K562 (cell line): Measurements from ENCODE around the gene C10orf71. TPM values are rescaled to one million over a fixed set of nuclear protein-coding genes. Genes with fewer than 3 reads are reported as not detected.

Experiments used
- ATAC-seq: fragments of 200-7000 bp; cut with Tn5 transposase; 3 replicates; pipeline ENCODE4 v1.9.1; 2020; ENCODE audit warnings: moderate library complexity
- BruUV-seq: library from RNA; stranded (reverse); fragments of 400-500 nt; replicated peaks from 2 replicates; lab custom pipeline; 2021; lab: Mats Ljungman, UMichigan
- CTCF ChIA-PET: fragments of 300-600 bp; formaldehyde crosslinking; extraction: SDS; loops from one replicate; lab custom pipeline; 2021; ENCODE audit warnings: low intra/inter-chr PET ratio; lab: Yijun Ruan, JAX
- POLR2A ChIA-PET: fragments of 300-600, 350-650 bp; sonication (Branson Sonifier 250); formaldehyde crosslinking; extraction: SDS; loops from one replicate; lab custom pipeline; 2021; ENCODE audit warnings: antibody characterized with exemption, inconsistent platforms; lab: Yijun Ruan, JAX
- DNase-seq, 4 experiments: peaks; one replicate each; pipeline versions ENCODE4 v3.0.0 to v3.0.0-alpha.2; 2011 to 2018; ENCODE audit warnings: low spot score in 3 of 4, mixed read lengths in 3 of 4; ENCODE audit errors: extremely low read depth in 1 of 4
- FAIRE-seq: peaks from 2 replicates; lab custom pipeline; 2011; peaks lifted over from hg19 to GRCh38; lab: Jason Lieb, UNC
- H2AFZ ChIP-seq: 2 replicates; pipeline ENCODE4 v1.6.0; 2011; ENCODE audit warnings: low read depth, low read length, control low read depth, inconsistent platforms
- H3K27ac ChIP-seq: fragments of 200-600 bp; 3 replicates; pipeline ENCODE4 v1.8.0; 2011; ENCODE audit warnings: low read depth, mild to moderate bottlenecking, control low read depth, inconsistent platforms, low read length, moderate library complexity, mixed read lengths; ENCODE audit errors: extremely low read depth
- H3K27me3 ChIP-seq, 2 experiments: fragments of 300-600 bp in 1 of 2; 2 replicates in 1 of 2; 3 replicates in 1 of 2; pipeline versions ENCODE4 v1.6.0 to v1.8.0; 2011; ENCODE audit warnings: inconsistent platforms in 2 of 2, low read length in 2 of 2, mild to moderate bottlenecking in 1 of 2, mixed read lengths in 1 of 2, moderate library complexity in 1 of 2; ENCODE audit not compliant: control insufficient read depth in 2 of 2, insufficient read depth in 2 of 2
- H3K36me3 ChIP-seq: fragments of 300-600 bp; 3 replicates; pipeline ENCODE4 v1.8.0; 2011; ENCODE audit warnings: mild to moderate bottlenecking, low read length, inconsistent platforms; ENCODE audit not compliant: control insufficient read depth, insufficient read depth
- H3K4me1 ChIP-seq, 2 experiments: fragments of 200-600 bp in 1 of 2; replicated peaks in 1 of 2; 2 replicates in 1 of 2; 3 replicates in 1 of 2; pipeline versions ENCODE4 v1.5.1 to v1.8.0; 2011; ENCODE audit warnings: inconsistent platforms in 2 of 2, low read length in 2 of 2, mild to moderate bottlenecking in 1 of 2, mixed read lengths in 1 of 2, moderate library complexity in 1 of 2; ENCODE audit not compliant: control insufficient read depth in 2 of 2, insufficient read depth in 2 of 2
- H3K4me2 ChIP-seq: 2 replicates; pipeline ENCODE4 v1.6.1; 2011; ENCODE audit warnings: low read length, control low read depth, inconsistent platforms, mixed read lengths; ENCODE audit not compliant: insufficient read depth
- H3K4me3 ChIP-seq: fragments of 200-600 bp; sonication (generic), shearing (Covaris generic); 2 replicates; pipeline ENCODE4 v1.5.1; 2016; ENCODE audit warnings: control low read depth, inconsistent platforms
- H3K79me2 ChIP-seq: fragments of 200-600 bp; 3 replicates; pipeline ENCODE4 v1.8.0; 2011; ENCODE audit warnings: low read length, inconsistent platforms; ENCODE audit not compliant: control insufficient read depth, insufficient read depth
- H3K9ac ChIP-seq, 2 experiments: 2 replicates each; pipeline versions ENCODE4 v1.6.0 to v1.6.1; 2011; ENCODE audit warnings: low read depth in 2 of 2, low read length in 2 of 2, control low read depth in 1 of 2, inconsistent platforms in 1 of 2, mild to moderate bottlenecking in 1 of 2, mixed read lengths in 1 of 2; ENCODE audit not compliant: insufficient read depth in 1 of 2
- H3K9me1 ChIP-seq: one replicate; pipeline ENCODE4 v1.6.0; 2011; ENCODE audit warnings: inconsistent platforms, mild to moderate bottlenecking, low read length, moderate library complexity; ENCODE audit not compliant: control insufficient read depth, insufficient read depth
- H3K9me3 ChIP-seq: replicated peaks from 2 replicates; pipeline ENCODE4 v1.5.1; 2011; ENCODE audit warnings: low read depth, low read length, inconsistent platforms; ENCODE audit not compliant: control insufficient read depth, insufficient read depth
- H4K20me1 ChIP-seq: replicated peaks from 2 replicates; pipeline ENCODE4 v1.6.1; 2011; ENCODE audit warnings: low read length, inconsistent platforms, mixed read lengths; ENCODE audit not compliant: control insufficient read depth, insufficient read depth
- ATF1 ChIP-seq, 2 experiments: fragments of 450-650 bp in 1 of 2; IDR thresholded peaks; 2 replicates each; pipeline ENCODE4 v1.6.1; 2016; ENCODE audit warnings: missing compliant biosample characterization in 1 of 2, missing genetic modification characterization in 1 of 2
- HMG20B ChIP-seq: fragments of 250-450 bp; sonication (Bioruptor Pico); IDR thresholded peaks from 2 replicates; pipeline ENCODE4 v1.5.0; 2021; ENCODE audit warnings: mild to moderate bottlenecking
- PHB ChIP-seq: fragments of 250-450 bp; sonication (Bioruptor Pico); IDR thresholded peaks from 2 replicates; pipeline ENCODE4 v1.5.0; 2021
- PRMT5 ChIP-seq: sonication (generic); formaldehyde crosslinking; IDR thresholded peaks from 2 replicates; pipeline ENCODE4 v1.5.0; 2020; ENCODE audit warnings: missing genetic modification reagents
- SMARCA4 ChIP-seq: fragments of 450-650 bp; IDR thresholded peaks from 2 replicates; pipeline ENCODE4 v1.6.1; 2016
- ZNF311 ChIP-seq: fragments of 250-450 bp; sonication (Bioruptor Pico); IDR thresholded peaks from 2 replicates; pipeline ENCODE4 v1.4.0; 2020; ENCODE audit warnings: mild to moderate bottlenecking, moderate library complexity
- WGBS: fragments of 100-300 bp; shearing (Covaris generic); methylation state at CpG from one replicate; pipeline ENCODE4 v1.1.6; 2016; ENCODE audit warnings: low coverage, mixed read lengths; ENCODE audit not compliant: insufficient coverage; ENCODE audit errors: missing lambda C conversion rate; 5-methylcytosine and 5-hydroxymethylcytosine counted together
- in situ Hi-C: fragments of 300-500 bp; cut with MboI; formaldehyde crosslinking; loops from 4 replicates; pipeline ENCODE4 v1.15.0; 2018; ENCODE audit warnings: inconsistent platforms, mixed read lengths
- intact Hi-C: fragments of 100-400 bp; cut with micrococcal nuclease; formaldehyde crosslinking; loops from 2 replicates; pipeline ENCODE4 v1.14.2; 2022
- polyA plus RNA-seq, 8 experiments: library from polyadenylated mRNA; depleted of rRNA in 4 of 8; stranded (reverse) in 5 of 8; unstranded in 3 of 8; fragments of >200 nt; fragmentation: Nextera tagmentation in 2 of 8; fragmentation: Illumina TruSeq in 1 of 8; extraction: Ambion mirVana in 2 of 8; extraction: Trizol in 1 of 8; gene quantifications; 2 replicates each; pipeline versions ENCODE4 v1.2.1 to v1.2.3, GENCODE V29; 2011 to 2014; ENCODE audit warnings: inconsistent platforms in 1 of 8, missing spikeins in 1 of 8
- total RNA-seq, 7 experiments: library from RNA; depleted of rRNA in 6 of 7; stranded (reverse); fragments of >200 nt in 6 of 7; fragmentation: Illumina TruSeq in 2 of 7; extraction: Trizol in 2 of 7; gene quantifications; 2 replicates each; pipeline versions ENCODE4 v1.2.1 to v1.2.3, GENCODE V29; 2011 to 2021; ENCODE audit warnings: low replicate concordance in 1 of 7
- TF ChIP-seq, protein P1 (sequence below): fragments of 250-450 bp; sonication (Bioruptor Pico); IDR thresholded peaks from 2 replicates; pipeline ENCODE4 v1.5.0; 2021; ENCODE audit warnings: mild to moderate bottlenecking, moderate library complexity
- TF ChIP-seq, protein P2 (sequence below): fragments of 250-450 bp; sonication (Bioruptor Pico); IDR thresholded peaks from 2 replicates; pipeline ENCODE4 v1.5.0; 2020; ENCODE audit warnings: mild to moderate bottlenecking, borderline replicate concordance
- TF ChIP-seq, protein P3 (sequence below), 3 experiments: fragments of 200-800 bp in 1 of 3; sonication (Bioruptor generic) in 1 of 3; sonication (generic) in 1 of 3; formaldehyde crosslinking in 1 of 3; IDR thresholded peaks; 2 replicates each; pipeline versions ENCODE4 v1.6.1 to v1.8.0; 2016 to 2022; ENCODE audit warnings: mild to moderate bottlenecking in 2 of 3, missing compliant biosample characterization in 2 of 3, missing genetic modification characterization in 2 of 3, missing genetic modification reagents in 1 of 3
- TF ChIP-seq, protein P4 (sequence below): fragments of 250-450 bp; sonication (Bioruptor Pico); IDR thresholded peaks from 2 replicates; pipeline ENCODE4 v1.5.0; 2022; ENCODE audit warnings: mild to moderate bottlenecking

Gene C10orf71
- total and polyA plus RNA-seq, 9 of the 15 experiments (the other 6 are each of a cell fraction or from before 2014, with no cell fraction given): 0.06 to 4.5 (median 1.3) TPM

DNA sequence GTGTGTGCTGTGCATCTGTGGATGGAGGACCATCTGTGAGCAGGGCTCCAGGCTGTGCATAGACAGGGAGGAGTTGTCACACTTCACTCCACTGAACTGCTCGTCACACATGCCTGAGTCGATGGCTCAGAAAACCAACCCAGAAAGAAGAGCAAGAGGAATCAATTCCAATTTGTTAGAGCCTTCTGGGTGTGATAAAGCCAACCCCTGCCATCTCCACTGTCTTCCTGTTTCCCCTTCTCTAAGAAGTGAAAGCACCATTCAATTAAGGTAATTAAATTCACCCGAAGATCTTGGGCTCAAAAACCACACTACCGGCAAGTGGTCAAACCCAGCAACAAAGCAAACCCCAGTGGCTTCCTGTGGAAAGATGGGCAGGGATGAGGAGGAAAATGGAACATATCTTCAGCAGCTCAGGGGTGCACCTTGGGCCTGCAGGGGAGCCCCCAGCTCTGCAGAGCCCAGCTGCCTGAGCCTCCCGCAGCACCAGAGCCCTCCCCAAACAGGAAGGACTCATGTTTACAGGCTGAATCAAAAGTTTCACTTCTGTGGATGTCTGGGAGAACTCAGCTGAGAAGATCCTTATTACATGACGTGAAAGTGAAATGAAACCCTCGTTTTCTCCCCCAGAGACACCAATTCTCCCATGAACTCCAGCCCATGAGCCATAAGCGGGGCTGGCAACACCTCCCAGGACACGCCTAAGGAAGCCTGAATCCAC, 10.9 kb downstream of the C10orf71 start (continued):
- TF ChIP-seq, protein P1, sequence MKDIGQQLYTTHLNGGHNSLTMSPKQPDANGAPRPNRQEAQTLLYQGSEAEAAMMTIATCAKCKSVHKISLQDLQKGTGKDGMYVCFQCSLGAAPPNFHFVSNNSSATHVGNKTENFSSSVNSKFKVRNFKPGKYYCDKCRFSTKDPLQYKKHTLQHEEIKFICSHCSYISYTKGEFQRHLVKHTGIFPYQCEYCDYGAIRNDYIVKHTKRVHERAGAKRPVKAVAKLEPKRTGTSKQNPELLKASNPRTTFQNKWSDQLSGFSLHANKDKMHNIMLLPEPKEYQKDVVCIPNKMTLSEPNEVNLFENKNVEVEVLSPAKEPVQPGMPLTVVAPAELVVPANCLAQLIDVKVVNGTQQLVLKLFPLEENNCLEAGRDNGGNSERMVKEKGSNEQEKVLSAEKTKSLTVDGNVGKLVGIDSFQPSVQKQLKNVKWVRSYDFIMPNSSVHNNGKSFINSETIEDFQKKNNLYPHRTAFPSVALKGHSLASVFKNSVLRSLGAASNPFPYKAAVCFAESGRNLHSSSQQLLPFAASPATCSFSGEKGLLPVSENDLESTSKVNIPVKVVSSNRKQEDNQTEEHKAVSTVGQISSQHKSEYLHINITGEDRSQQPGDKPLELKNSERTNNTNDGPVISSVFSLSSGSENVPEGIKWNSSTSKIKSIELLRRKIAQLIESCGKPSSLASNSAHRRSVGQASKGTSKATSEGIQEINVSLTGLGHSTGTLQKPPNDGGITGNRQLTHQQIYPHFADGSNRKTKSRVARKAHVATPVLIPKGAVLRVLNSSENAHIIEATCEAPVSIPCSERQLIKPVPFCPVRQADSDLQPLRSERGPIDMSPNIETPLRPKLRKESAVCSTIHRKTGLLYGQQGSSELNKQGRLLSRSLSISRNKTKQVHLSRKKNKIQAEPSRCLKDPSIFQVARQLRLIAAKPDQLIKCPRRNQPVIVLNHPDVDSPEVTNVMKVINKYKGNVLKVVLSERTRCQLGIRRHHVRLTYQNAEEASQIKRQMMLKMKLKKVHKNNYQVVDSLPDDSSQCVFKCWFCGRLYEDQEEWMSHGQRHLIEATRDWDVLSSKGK (CRISPR knock-in tag): no peak
- TF ChIP-seq, all 486 proteins: peak for 0

DNA sequence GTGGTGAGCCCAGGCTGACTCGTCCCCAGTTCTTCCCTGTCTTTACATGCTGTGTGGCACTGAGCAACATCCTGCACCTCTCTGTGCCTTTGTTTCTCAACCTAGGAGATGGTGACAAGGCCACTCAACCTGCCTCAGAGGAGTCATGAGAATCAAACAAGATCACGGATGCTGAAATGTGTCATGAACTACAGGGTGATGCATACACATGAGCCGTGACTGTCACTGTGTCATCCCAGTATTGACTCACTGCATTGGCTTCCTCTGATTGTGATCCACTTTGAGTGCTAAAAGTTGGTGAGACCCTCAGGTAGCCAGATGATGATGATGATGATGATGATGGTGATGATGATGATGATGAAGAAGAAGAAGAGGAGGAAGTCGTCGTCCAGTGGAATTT, 11.5 kb downstream of the C10orf71 start:
- FAIRE-seq: no peak
- no TSS peak for BruUV-seq
- in situ Hi-C loops: no loop called here
- no peak for TF ChIP-seq SMARCA4
- TF ChIP-seq, protein P2, sequence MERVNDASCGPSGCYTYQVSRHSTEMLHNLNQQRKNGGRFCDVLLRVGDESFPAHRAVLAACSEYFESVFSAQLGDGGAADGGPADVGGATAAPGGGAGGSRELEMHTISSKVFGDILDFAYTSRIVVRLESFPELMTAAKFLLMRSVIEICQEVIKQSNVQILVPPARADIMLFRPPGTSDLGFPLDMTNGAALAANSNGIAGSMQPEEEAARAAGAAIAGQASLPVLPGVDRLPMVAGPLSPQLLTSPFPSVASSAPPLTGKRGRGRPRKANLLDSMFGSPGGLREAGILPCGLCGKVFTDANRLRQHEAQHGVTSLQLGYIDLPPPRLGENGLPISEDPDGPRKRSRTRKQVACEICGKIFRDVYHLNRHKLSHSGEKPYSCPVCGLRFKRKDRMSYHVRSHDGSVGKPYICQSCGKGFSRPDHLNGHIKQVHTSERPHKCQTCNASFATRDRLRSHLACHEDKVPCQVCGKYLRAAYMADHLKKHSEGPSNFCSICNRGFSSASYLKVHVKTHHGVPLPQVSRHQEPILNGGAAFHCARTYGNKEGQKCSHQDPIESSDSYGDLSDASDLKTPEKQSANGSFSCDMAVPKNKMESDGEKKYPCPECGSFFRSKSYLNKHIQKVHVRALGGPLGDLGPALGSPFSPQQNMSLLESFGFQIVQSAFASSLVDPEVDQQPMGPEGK (CRISPR knock-in tag): no peak
- TF ChIP-seq PRMT5: no peak
- TF ChIP-seq ZNF311 (CRISPR knock-in tag): no peak
- TF ChIP-seq, protein P3, sequence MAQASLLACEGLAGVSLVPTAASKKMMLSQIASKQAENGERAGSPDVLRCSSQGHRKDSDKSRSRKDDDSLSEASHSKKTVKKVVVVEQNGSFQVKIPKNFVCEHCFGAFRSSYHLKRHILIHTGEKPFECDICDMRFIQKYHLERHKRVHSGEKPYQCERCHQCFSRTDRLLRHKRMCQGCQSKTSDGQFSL (CRISPR knock-in tag; IDR thresholded peaks at IDR 0.05): no peak
- TF ChIP-seq, protein P3 (tag; IDR thresholded peaks at IDR 0.05): no peak
- TF ChIP-seq ATF1 (CRISPR knock-in tag; IDR thresholded peaks at IDR 0.05): no peak
- peak; percentile 29; the same call in 1 of the 2 replicates for TF ChIP-seq ATF1 (tag; IDR thresholded peaks at IDR 0.05)
- TF ChIP-seq, protein P4, sequence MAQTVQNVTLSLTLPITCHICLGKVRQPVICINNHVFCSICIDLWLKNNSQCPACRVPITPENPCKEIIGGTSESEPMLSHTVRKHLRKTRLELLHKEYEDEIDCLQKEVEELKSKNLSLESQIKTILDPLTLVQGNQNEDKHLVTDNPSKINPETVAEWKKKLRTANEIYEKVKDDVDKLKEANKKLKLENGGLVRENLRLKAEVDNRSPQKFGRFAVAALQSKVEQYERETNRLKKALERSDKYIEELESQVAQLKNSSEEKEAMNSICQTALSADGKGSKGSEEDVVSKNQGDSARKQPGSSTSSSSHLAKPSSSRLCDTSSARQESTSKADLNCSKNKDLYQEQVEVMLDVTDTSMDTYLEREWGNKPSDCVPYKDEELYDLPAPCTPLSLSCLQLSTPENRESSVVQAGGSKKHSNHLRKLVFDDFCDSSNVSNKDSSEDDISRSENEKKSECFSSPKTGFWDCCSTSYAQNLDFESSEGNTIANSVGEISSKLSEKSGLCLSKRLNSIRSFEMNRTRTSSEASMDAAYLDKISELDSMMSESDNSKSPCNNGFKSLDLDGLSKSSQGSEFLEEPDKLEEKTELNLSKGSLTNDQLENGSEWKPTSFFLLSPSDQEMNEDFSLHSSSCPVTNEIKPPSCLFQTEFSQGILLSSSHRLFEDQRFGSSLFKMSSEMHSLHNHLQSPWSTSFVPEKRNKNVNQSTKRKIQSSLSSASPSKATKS (CRISPR knock-in tag): no peak
- TF ChIP-seq PHB (CRISPR knock-in tag): no peak
- TF ChIP-seq HMG20B (CRISPR knock-in tag): no peak

More for the DNA sequence above, 11.5 kb downstream of the C10orf71 start:
- Histone ChIP-seq H3K79me2 (no peaks in the 10 kb centered on the region), H3K9me3 (no peaks in the 10 kb centered on the region), H3K27ac (no peak overlapping the region), H3K4me2 (no peak overlapping the region), H3K4me3 (no peak overlapping the region), H2AFZ (no peak overlapping the region), H3K9me1 (no peaks in the 10 kb centered on the region), H3K27me3 (no peaks in the 10 kb centered on the region), H3K36me3 (peaks cover 4% of the 10 kb centered on the region; the same call in 1 of the 3 replicates), H3K9ac (no peak overlapping the region), H4K20me1 (no peaks in the 10 kb centered on the region; the same call in 1 of the 2 replicates), H3K4me1 (peaks cover 0 to 3% of the 10 kb centered on the region in 2 experiments; a peak in 3 of 5 replicates)
- DNase-seq (no peak), ATAC-seq (no peak)
- 66% methylated on average over 5 of the region's 5 CpGs for WGBS
- CTCF ChIA-PET: no interaction called here
- intact Hi-C loops: no loop called here
- POLR2A ChIA-PET: interaction anchor here (0.6 kb wide), 1 partner anchor 9 kb away, joined by 3 read pairs; no protein-coding TSS in a partner anchor
